AG09309 (cell line): Measurements from ENCODE around the gene CAMK2N1.

Experiments used
- DNase-seq: peaks from one replicate; pipeline ENCODE4 v3.0.0-alpha.2; 2010; ENCODE audit warnings: low read depth
- H3K4me3 ChIP-seq: 2 replicates; pipeline ENCODE4 v1.5.1; 2011; ENCODE audit warnings: mild to moderate bottlenecking, low read depth, low read length, moderate library complexity; ENCODE audit not compliant: control insufficient read depth
- TF ChIP-seq, protein P1 (sequence below): IDR thresholded peaks from 2 replicates; pipeline ENCODE4 v1.5.1; 2011; ENCODE audit warnings: mild to moderate bottlenecking, low read depth, low read length, inconsistent platforms; ENCODE audit not compliant: insufficient read depth, control insufficient read depth; ENCODE audit errors: missing control alignments

The CAMK2N1 gene

DNA sequence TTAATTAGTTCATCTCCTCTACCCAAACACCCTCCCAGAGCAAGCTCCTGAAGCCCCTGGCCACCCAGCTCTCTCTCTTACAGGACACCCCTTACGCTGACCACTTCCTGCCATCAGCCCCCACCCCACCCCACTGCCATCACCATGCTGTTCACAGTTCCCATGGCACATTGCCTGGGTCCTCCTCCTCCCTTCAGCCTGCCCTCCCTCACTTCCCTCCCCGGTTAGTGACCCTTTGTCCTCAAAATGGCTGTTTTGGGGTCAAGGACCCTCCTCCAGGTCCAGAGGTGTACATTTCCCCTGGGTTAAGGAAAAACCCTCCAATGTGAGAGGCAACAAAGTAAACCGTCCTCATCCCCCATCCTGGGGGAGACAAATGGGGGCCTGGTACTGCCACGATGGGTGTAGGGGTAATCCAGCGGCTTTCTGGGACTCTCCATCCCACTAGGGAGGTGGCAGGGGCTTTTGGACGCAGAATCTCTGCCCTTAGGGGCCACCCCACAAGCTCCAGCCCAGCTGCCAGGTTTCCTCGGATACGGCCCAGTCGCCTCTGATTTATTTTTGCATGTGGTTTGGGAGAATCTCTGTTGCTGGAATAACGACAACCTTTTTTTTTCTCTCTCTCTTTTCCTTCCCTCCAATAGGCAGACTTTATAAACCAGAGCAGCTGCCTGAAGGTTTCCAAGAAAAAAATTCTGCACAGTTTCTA is 8.5 kb downstream of the CAMK2N1 start:
- TF ChIP-seq, protein P1, sequence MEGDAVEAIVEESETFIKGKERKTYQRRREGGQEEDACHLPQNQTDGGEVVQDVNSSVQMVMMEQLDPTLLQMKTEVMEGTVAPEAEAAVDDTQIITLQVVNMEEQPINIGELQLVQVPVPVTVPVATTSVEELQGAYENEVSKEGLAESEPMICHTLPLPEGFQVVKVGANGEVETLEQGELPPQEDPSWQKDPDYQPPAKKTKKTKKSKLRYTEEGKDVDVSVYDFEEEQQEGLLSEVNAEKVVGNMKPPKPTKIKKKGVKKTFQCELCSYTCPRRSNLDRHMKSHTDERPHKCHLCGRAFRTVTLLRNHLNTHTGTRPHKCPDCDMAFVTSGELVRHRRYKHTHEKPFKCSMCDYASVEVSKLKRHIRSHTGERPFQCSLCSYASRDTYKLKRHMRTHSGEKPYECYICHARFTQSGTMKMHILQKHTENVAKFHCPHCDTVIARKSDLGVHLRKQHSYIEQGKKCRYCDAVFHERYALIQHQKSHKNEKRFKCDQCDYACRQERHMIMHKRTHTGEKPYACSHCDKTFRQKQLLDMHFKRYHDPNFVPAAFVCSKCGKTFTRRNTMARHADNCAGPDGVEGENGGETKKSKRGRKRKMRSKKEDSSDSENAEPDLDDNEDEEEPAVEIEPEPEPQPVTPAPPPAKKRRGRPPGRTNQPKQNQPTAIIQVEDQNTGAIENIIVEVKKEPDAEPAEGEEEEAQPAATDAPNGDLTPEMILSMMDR: no peak
- no peak overlapping the region for H3K4me3 ChIP-seq
- DNase-seq: no peak

- H3K4me3 ChIP-seq: no peak overlapping the region
- TF ChIP-seq, protein P1: no peak
- no peak for DNase-seq
Measured at GRCh38 chr1:20476265-20477038, 9.6 kb downstream of the CAMK2N1 start.

DNA sequence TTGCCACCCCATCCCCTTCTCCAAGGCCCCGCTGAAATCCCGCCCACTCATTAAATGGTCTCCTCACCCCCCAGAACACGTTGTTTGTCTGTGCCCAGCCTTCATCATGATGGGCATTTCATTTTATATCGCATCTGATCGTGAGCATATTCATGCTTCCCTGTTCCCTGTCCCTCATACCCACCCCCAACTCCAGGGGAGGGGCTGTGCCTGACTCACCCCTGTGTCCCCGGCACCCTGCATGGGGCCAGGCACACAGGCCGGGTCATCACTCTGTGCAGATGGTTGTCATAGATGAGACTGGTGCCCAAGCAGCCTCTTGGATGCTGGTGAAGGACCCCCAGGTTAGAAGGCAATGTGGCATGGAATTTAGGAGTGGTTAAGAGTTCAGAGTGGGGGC is 11.0 kb downstream of the CAMK2N1 start:
- TF ChIP-seq, protein P1: no peak
- no peak overlapping the region for H3K4me3 ChIP-seq
- DNase-seq: no peak

GRCh38 chr1:20474333-20474975 is 11.6 kb downstream of the CAMK2N1 start:
- H3K4me3 ChIP-seq: no peak overlapping the region
- TF ChIP-seq, protein P1: no peak
- DNase-seq: no peak

DNA sequence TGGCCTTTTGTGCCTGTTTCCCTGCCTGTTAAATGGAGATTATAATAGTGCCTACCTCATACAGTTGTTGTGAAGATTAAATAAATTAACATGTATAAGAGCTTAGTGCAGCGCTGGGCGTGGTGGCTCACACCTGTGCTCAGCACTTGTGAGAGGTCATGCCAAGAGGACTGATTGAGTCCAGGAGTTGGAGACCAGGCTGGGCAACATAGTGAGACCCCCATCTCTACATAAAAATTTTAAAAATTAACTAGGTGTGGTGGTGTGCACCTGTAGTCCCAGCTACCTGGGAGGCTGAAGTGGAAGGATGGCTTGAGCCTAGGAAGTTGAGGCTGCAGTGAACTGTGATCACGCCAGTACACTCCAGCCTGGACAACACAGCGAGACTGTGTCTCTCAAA is 12.1 kb downstream of the CAMK2N1 start:
- no peak overlapping the region for H3K4me3 ChIP-seq
- TF ChIP-seq, protein P1: no peak
- DNase-seq: no peak

- H3K4me3 ChIP-seq: no peak overlapping the region
- DNase-seq: no peak
- TF ChIP-seq, protein P1: no peak
Measured at GRCh38 chr1:20472860-20473711, 12.9 kb downstream of the CAMK2N1 start.
